OCI-LY1 (cell line): ENCODE measurements around the gene SPINK7.
"Not testable (repeated sequence)": the region's sequence is repeated elsewhere in the genome, so short reads cannot be mapped to it uniquely, and the experiment has no call there.

Experiments
- H2AFZ ChIP-seq: fragments of 200-600 bp; sonication (generic), shearing (Covaris generic); 2 replicates; pipeline ENCODE4 v1.6.0; 2014; ENCODE audit warnings: antibody characterized with exemption, mild to moderate bottlenecking, low read length
- H3F3A ChIP-seq: fragments of 200-600 bp; sonication (generic), shearing (Covaris generic); 2 replicates; pipeline ENCODE4 v1.6.0; 2014; ENCODE audit warnings: mild to moderate bottlenecking, antibody characterized with exemption, low read length, moderate library complexity; ENCODE audit not compliant: insufficient read depth
- H3K27ac ChIP-seq: fragments of 200-600 bp; sonication (generic); 2 replicates; pipeline ENCODE4 v1.5.1; 2014; ENCODE audit warnings: low read length, mixed run types, mild to moderate bottlenecking, low read depth; ENCODE audit not compliant: poor library complexity, severe bottlenecking
- H3K27me3 ChIP-seq: fragments of 200-600 bp; sonication (generic); 2 replicates; pipeline ENCODE4 v1.6.0; 2014; ENCODE audit warnings: antibody characterized with exemption, mild to moderate bottlenecking, low read length, moderate library complexity; ENCODE audit not compliant: insufficient read depth
- H3K36me3 ChIP-seq: fragments of 200-600 bp; sonication (generic); 2 replicates; pipeline ENCODE4 v1.6.1; 2014; ENCODE audit warnings: mild to moderate bottlenecking, antibody characterized with exemption, low read length, moderate library complexity, mixed read lengths; ENCODE audit not compliant: insufficient read depth
- H3K4me1 ChIP-seq: fragments of 200-600 bp; sonication (generic); 2 replicates; pipeline ENCODE4 v1.5.1; 2014; ENCODE audit warnings: mild to moderate bottlenecking, low read length, moderate library complexity; ENCODE audit not compliant: insufficient read depth, severe bottlenecking
- H3K4me2 ChIP-seq: fragments of 200-600 bp; sonication (generic), shearing (Covaris generic); 2 replicates; pipeline ENCODE4 v1.6.1; 2014; ENCODE audit warnings: low read length
- H3K4me3 ChIP-seq: fragments of 200-600 bp; sonication (generic); 2 replicates; pipeline ENCODE4 v1.5.1; 2014; ENCODE audit warnings: low read length, low read depth, mild to moderate bottlenecking, mixed read lengths; ENCODE audit not compliant: poor library complexity, severe bottlenecking
- H3K79me2 ChIP-seq: fragments of 200-600 bp; shearing (Covaris generic); 2 replicates; pipeline ENCODE4 v1.6.1; 2016; ENCODE audit warnings: mixed run types, low read length, mixed read lengths; ENCODE audit not compliant: insufficient read depth
- H3K9ac ChIP-seq: fragments of 200-600 bp; sonication (generic), shearing (Covaris generic); 2 replicates; pipeline ENCODE4 v1.6.1; 2014; ENCODE audit warnings: mild to moderate bottlenecking, low read length, mixed read lengths
- H3K9me2 ChIP-seq: fragments of 200-600 bp; sonication (generic), shearing (Covaris generic); 2 replicates; pipeline ENCODE4 v1.6.1; 2014; ENCODE audit warnings: low read depth, mild to moderate bottlenecking, low read length, mixed read lengths
- H3K9me3 ChIP-seq: fragments of 200-600 bp; shearing (Covaris generic); 2 replicates; pipeline ENCODE4 v1.6.1; 2014; ENCODE audit warnings: low read length, mixed read lengths
- H4K20me1 ChIP-seq: fragments of 200-600 bp; sonication (generic), shearing (Covaris generic); 2 replicates; pipeline ENCODE4 v1.6.0; 2016; ENCODE audit warnings: mild to moderate bottlenecking, low read length; ENCODE audit not compliant: insufficient read depth
- CTCF ChIP-seq: fragments of 200-600 bp; sonication (generic), shearing (Covaris generic); IDR thresholded peaks from 2 replicates; pipeline ENCODE4 v1.5.1; 2017; ENCODE audit warnings: mild to moderate bottlenecking, antibody characterized with exemption, low read length, moderate library complexity, mixed read lengths
- EZH2 ChIP-seq: fragments of 200-600 bp; sonication (generic), shearing (Covaris generic); IDR thresholded peaks from 2 replicates; pipeline ENCODE4 v1.8.0; 2017; ENCODE audit warnings: borderline replicate concordance, mixed run types, mild to moderate bottlenecking, antibody characterized with exemption, low read length, moderate library complexity, mixed read lengths

Gene SPINK7

GRCh38 chr5:148312153-148312552 lies at the start of gene SPINK7:
SPINK7 (plus strand) TSS chr5:148312423; CDS start chr5:148312484, 61 bp downstream.
- no peak for TF ChIP-seq CTCF
- no peak for TF ChIP-seq EZH2
- Histone ChIP-seq H2AFZ (no peak within 1 kb of the TSS), H3F3A (no peaks in the 10 kb centered on the region), H3K9me3 (no peaks in the 10 kb centered on the region), H4K20me1 (no peaks in the 10 kb centered on the region), H3K27ac (no peak within 1 kb of the TSS), H3K4me2 (no peak within 1 kb of the TSS), H3K9me2 (no peaks in the 10 kb centered on the region), H3K36me3 (no peaks in the 10 kb centered on the region), H3K79me2 (no peaks in the 10 kb centered on the region), H3K27me3 (no peaks in the 10 kb centered on the region), H3K9ac (no peak within 1 kb of the TSS), H3K4me1 (no peaks in the 10 kb centered on the region), H3K4me3 (no peak within 1 kb of the TSS)

GRCh38 chr5:148267962-148268361 lies 44.3 kb upstream of the SPINK7 start:
- Histone ChIP-seq H3K9ac (no peak overlapping the region), H2AFZ (no peak overlapping the region), H3K4me3 (no peak overlapping the region), H3K4me1 (no peaks in the 10 kb centered on the region), H3K27ac (no peak overlapping the region), H3K27me3 (no peaks in the 10 kb centered on the region), H3F3A (no peaks in the 10 kb centered on the region), H3K79me2 (no peaks in the 10 kb centered on the region), H3K36me3 (no peaks in the 10 kb centered on the region), H3K4me2 (no peak overlapping the region), H3K9me2 (no peaks in the 10 kb centered on the region), H4K20me1 (no peaks in the 10 kb centered on the region), H3K9me3 (no peaks in the 10 kb centered on the region)
- no peak for TF ChIP-seq CTCF
- TF ChIP-seq EZH2: no peak

GRCh38 chr5:148268566-148268965 lies 43.7 kb upstream of the SPINK7 start, which contains the start of gene SPINK13:
SPINK13 (plus strand) TSS chr5:148268794; CDS start chr5:148270073, 1,279 bp downstream.
- TF ChIP-seq CTCF (no peak), EZH2 (no peak)
- H3F3A ChIP-seq: no peaks in the 10 kb centered on the region
- no peak within 1 kb of the TSS for H3K4me2 ChIP-seq
- H3K79me2 ChIP-seq: no peaks in the 10 kb centered on the region
- no peaks in the 10 kb centered on the region for H4K20me1 ChIP-seq
- H3K36me3 ChIP-seq: no peaks in the 10 kb centered on the region
- H3K4me1 ChIP-seq: no peaks in the 10 kb centered on the region
- no peaks in the 10 kb centered on the region for H3K9me2 ChIP-seq
- H3K27me3 ChIP-seq: no peaks in the 10 kb centered on the region
- no peak within 1 kb of the TSS for H3K9ac ChIP-seq
- H3K4me3 ChIP-seq: no peak within 1 kb of the TSS
- no peak within 1 kb of the TSS for H2AFZ ChIP-seq
- no peak within 1 kb of the TSS for H3K27ac ChIP-seq
- H3K9me3 ChIP-seq: no peaks in the 10 kb centered on the region

- H3K4me1 ChIP-seq, H3K9ac ChIP-seq, H3F3A ChIP-seq, H3K79me2 ChIP-seq, H3K4me2 ChIP-seq, H3K4me3 ChIP-seq, H2AFZ ChIP-seq, H4K20me1 ChIP-seq, H3K36me3 ChIP-seq, H3K27ac ChIP-seq, H3K9me3 ChIP-seq, H3K27me3 ChIP-seq, H3K9me2 ChIP-seq: not testable (repeated sequence)
These were observed 37.1 kb upstream of the SPINK7 start for GRCh38 chr5:148275129-148275528.

- not testable (repeated sequence) for H3F3A ChIP-seq, H3K36me3 ChIP-seq, H3K79me2 ChIP-seq, H3K9me3 ChIP-seq, H2AFZ ChIP-seq, H3K27me3 ChIP-seq, H4K20me1 ChIP-seq, H3K9ac ChIP-seq, H3K27ac ChIP-seq, H3K9me2 ChIP-seq
- H3K4me2 ChIP-seq: peak overlapping the region; percentile 46; the same call in 1 of the 2 replicates
- H3K4me1 ChIP-seq: peaks cover 21% of the 10 kb centered on the region
- peak overlapping the region; percentile 31 for H3K4me3 ChIP-seq
These were observed 31.3 kb upstream of the SPINK7 start for GRCh38 chr5:148280893-148281292.

GRCh38 chr5:148281336-148281735 lies 30.9 kb upstream of the SPINK7 start:
- not testable (repeated sequence) for H3K36me3 ChIP-seq, H3K27ac ChIP-seq, H3F3A ChIP-seq, H3K9me2 ChIP-seq, H2AFZ ChIP-seq, H3K9me3 ChIP-seq, H3K9ac ChIP-seq, H3K27me3 ChIP-seq, H3K79me2 ChIP-seq, H4K20me1 ChIP-seq
- peak overlapping the region; percentile 46; the same call in 1 of the 2 replicates for H3K4me2 ChIP-seq
- peak overlapping the region; percentile 31 for H3K4me3 ChIP-seq
- H3K4me1 ChIP-seq: peaks cover 21% of the 10 kb centered on the region
